GM19238 (cell line): ENCODE measurements around the gene MAPK11.

Experiments
- DNase-seq: peaks from one replicate; pipeline ENCODE4 v3.0.0; 2011; ENCODE audit warnings: low spot score; ENCODE audit not compliant: insufficient read length

The MAPK11 gene

GRCh38 chr22:50261615-50262459, 8.3 kb downstream of the MAPK11 start, which contains the start of gene MAPK12:
Gene MAPK12, minus strand, starts transcription at chr22:50261683. Its CDS starts 174 bp downstream, at chr22:50261509.
- peak; percentile 93 for DNase-seq

- peak; percentile 76 for DNase-seq
These were observed 9.2 kb downstream of the MAPK11 start for GRCh38 chr22:50260801-50261614.

- no peak for DNase-seq
These were observed 9.8 kb downstream of the MAPK11 start for GRCh38 chr22:50260434-50260800.

- no peak for DNase-seq
These were observed 10.9 kb downstream of the MAPK11 start for GRCh38 chr22:50259302-50259701.

GRCh38 chr22:50258361-50259292, 11.6 kb downstream of the MAPK11 start:
- DNase-seq, result no peak

GRCh38 chr22:50257451-50258360, 12.5 kb downstream of the MAPK11 start:
- no peak for DNase-seq

GRCh38 chr22:50257041-50257440, 13.1 kb downstream of the MAPK11 start:
- DNase-seq, result no peak

- DNase-seq, result no peak
These were observed 13.8 kb downstream of the MAPK11 start for GRCh38 chr22:50256258-50256862.

- DNase-seq, result no peak
These were observed 14.6 kb downstream of the MAPK11 start for GRCh38 chr22:50255607-50256006.

GRCh38 chr22:50255099-50255498, 15.1 kb downstream of the MAPK11 start:
- DNase-seq, result no peak

- no peak for DNase-seq
These were observed 16.2 kb downstream of the MAPK11 start for GRCh38 chr22:50253941-50254340.

GRCh38 chr22:50253046-50253915, 16.9 kb downstream of the MAPK11 start:
- DNase-seq, result no peak

GRCh38 chr22:50252082-50253045, 17.8 kb downstream of the MAPK11 start:
- DNase-seq, result no peak

GRCh38 chr22:50251477-50252081, 18.6 kb downstream of the MAPK11 start:
- DNase-seq, result no peak

- peak; percentile 92 for DNase-seq
These were observed 19.4 kb downstream of the MAPK11 start, which contains the start of gene HDAC10 for GRCh38 chr22:50250555-50251476. Gene HDAC10, minus strand, starts transcription at chr22:50251265. Its CDS starts 233 bp downstream, at chr22:50251032.

GRCh38 chr22:50250249-50250554, 20.0 kb downstream of the MAPK11 start:
- DNase-seq, result no peak
